ENCODE data around the gene MLEC.

The MLEC gene

GRCh38 chr12:120696626-120697025, 9.7 kb downstream of the MLEC start:
- CTCF ChIA-PET = interaction anchor here (0.6 kb wide), 1 partner anchor 71 kb away, joined by 11 read pairs; no protein-coding TSS in a partner anchor

DNA sequence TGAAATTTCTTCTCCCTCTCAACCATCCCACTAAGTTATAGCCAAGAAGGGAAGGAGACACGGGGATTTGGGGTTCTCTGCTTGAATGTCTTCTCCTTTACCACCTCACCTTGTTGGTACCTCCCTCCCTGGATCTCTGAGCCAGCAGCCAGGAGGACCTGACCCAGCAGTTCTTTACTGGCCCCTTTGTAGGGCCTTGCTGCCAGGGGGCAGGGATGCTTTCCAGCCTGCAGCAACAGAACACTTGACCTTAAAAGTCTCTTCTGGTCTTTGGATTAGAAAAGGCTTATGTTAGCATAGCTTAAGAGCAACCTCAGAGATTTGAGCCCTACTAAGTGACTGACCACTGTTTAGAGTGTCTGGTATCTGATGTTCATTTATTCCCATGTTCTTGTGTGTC, 10.4 kb downstream of the MLEC start:
- no peak for DNase-seq (ENCODE audit: extremely low spot score)
- POLR2A ChIA-PET = interaction anchor here (0.6 to 1.5 kb wide), 2 partner anchors 9 to 12 kb away, joined by 4 to 6 read pairs; no protein-coding TSS in a partner anchor
- CTCF ChIA-PET = interaction anchor here (0.6 kb wide), 1 partner anchor 70 kb away, joined by 11 read pairs; no protein-coding TSS in a partner anchor
- TF ChIP-seq NFRKB (IDR thresholded peaks at IDR 0.05) = no peak
- no peak for TF ChIP-seq TARDBP (IDR thresholded peaks at IDR 0.05)
- TF ChIP-seq SP1 (IDR thresholded peaks at IDR 0.05) = no peak
- no peak for TF ChIP-seq LEF1 (IDR thresholded peaks at IDR 0.05; ENCODE audit: borderline replicate concordance)
- no peak for TF ChIP-seq FOXK2 (IDR thresholded peaks at IDR 0.05)
- TF ChIP-seq SUZ12 (IDR thresholded peaks at IDR 0.05) = no peak
- no peak for TF ChIP-seq FOXA1 (IDR thresholded peaks at IDR 0.05)
- TF ChIP-seq ELF4 (IDR thresholded peaks at IDR 0.05) = no peak
- no peak for TF ChIP-seq L3MBTL2 (conservative IDR thresholded peaks at IDR 0.05)
- no peak for TF ChIP-seq PKNOX1 (IDR thresholded peaks at IDR 0.05)
- no peak for TF ChIP-seq ZNF384 (IDR thresholded peaks at IDR 0.05)
- TF ChIP-seq CTBP1 (IDR thresholded peaks at IDR 0.05; ENCODE audit: borderline replicate concordance) = no peak
- no peak for TF ChIP-seq HDGF (IDR thresholded peaks at IDR 0.05; ENCODE audit: borderline replicate concordance)

More at GRCh38 chr12:120696626-120697025, 9.7 kb downstream of the MLEC start:
- TF ChIP-seq SP1 (IDR thresholded peaks at IDR 0.05) (no peak), FOXK2 (IDR thresholded peaks at IDR 0.05) (no peak)
- POLR2A ChIA-PET = interaction anchor here (0.6 kb wide), 1 partner anchor 8 kb away, joined by 6 read pairs; no protein-coding TSS in a partner anchor
- no peak for DNase-seq (ENCODE audit: extremely low spot score)

- DNase-seq (ENCODE audit: extremely low spot score) = no peak
- POLR2A ChIA-PET = interaction anchor here (0.6 to 1.5 kb wide), 2 partner anchors 10 to 296 kb away, joined by 3 to 4 read pairs; no protein-coding TSS in a partner anchor
- CTCF ChIA-PET = no interaction called here
- TF ChIP-seq ELF4 (IDR thresholded peaks at IDR 0.05) (no peak), FOXK2 (IDR thresholded peaks at IDR 0.05) (no peak), PKNOX1 (IDR thresholded peaks at IDR 0.05) (no peak), L3MBTL2 (conservative IDR thresholded peaks at IDR 0.05) (no peak), LEF1 (IDR thresholded peaks at IDR 0.05; ENCODE audit: borderline replicate concordance) (no peak), SP1 (IDR thresholded peaks at IDR 0.05) (no peak), SUZ12 (IDR thresholded peaks at IDR 0.05) (no peak), CTBP1 (IDR thresholded peaks at IDR 0.05; ENCODE audit: borderline replicate concordance) (no peak), TARDBP (IDR thresholded peaks at IDR 0.05) (no peak)
Observed at GRCh38 chr12:120698665-120699064, 11.7 kb downstream of the MLEC start.

- TF ChIP-seq HDGF (IDR thresholded peaks at IDR 0.05; ENCODE audit: borderline replicate concordance) (no peak), CTBP1 (IDR thresholded peaks at IDR 0.05; ENCODE audit: borderline replicate concordance) (no peak), BHLHE40 (IDR thresholded peaks at IDR 0.05; ENCODE audit: borderline replicate concordance) (no peak)
- ChIA-PET CTCF (interaction anchor here (1.3 kb wide), 1 partner anchor 13 kb away, joined by 3 read pairs; no protein-coding TSS in a partner anchor), POLR2A (no interaction called here)
- DNase-seq (ENCODE audit: extremely low spot score) = no peak
Observed at GRCh38 chr12:120699553-120699952, 12.6 kb downstream of the MLEC start.

GRCh38 chr12:120700886-120701285, 13.9 kb downstream of the MLEC start:
- no peak for DNase-seq (ENCODE audit: extremely low spot score)
- ChIA-PET POLR2A (no interaction called here), CTCF (interaction anchor here (1.3 kb wide), 1 partner anchor 15 kb away, joined by 3 read pairs; no protein-coding TSS in a partner anchor)
- TF ChIP-seq FOXM1 (IDR thresholded peaks at IDR 0.05; ENCODE audit: borderline replicate concordance) = no peak
- no peak for TF ChIP-seq SUZ12 (IDR thresholded peaks at IDR 0.05)
- no peak for TF ChIP-seq ZNF384 (IDR thresholded peaks at IDR 0.05)
- no peak for TF ChIP-seq ELF4 (IDR thresholded peaks at IDR 0.05)
- TF ChIP-seq SP1 (IDR thresholded peaks at IDR 0.05) = no peak
- no peak for TF ChIP-seq ARNT (IDR thresholded peaks at IDR 0.05)
- no peak for TF ChIP-seq LEF1 (IDR thresholded peaks at IDR 0.05; ENCODE audit: borderline replicate concordance)
- TF ChIP-seq FOXA1 (IDR thresholded peaks at IDR 0.05) = no peak
- no peak for TF ChIP-seq HDGF (IDR thresholded peaks at IDR 0.05; ENCODE audit: borderline replicate concordance)
- no peak for TF ChIP-seq TARDBP (IDR thresholded peaks at IDR 0.05)
- no peak for TF ChIP-seq NFRKB (IDR thresholded peaks at IDR 0.05)
- TF ChIP-seq BHLHE40 (IDR thresholded peaks at IDR 0.05; ENCODE audit: borderline replicate concordance) = no peak
- no peak for TF ChIP-seq L3MBTL2 (conservative IDR thresholded peaks at IDR 0.05)
- no peak for TF ChIP-seq FOXK2 (IDR thresholded peaks at IDR 0.05)
- TF ChIP-seq PKNOX1 (IDR thresholded peaks at IDR 0.05) = no peak
- no peak for TF ChIP-seq CTBP1 (IDR thresholded peaks at IDR 0.05; ENCODE audit: borderline replicate concordance)

DNA sequence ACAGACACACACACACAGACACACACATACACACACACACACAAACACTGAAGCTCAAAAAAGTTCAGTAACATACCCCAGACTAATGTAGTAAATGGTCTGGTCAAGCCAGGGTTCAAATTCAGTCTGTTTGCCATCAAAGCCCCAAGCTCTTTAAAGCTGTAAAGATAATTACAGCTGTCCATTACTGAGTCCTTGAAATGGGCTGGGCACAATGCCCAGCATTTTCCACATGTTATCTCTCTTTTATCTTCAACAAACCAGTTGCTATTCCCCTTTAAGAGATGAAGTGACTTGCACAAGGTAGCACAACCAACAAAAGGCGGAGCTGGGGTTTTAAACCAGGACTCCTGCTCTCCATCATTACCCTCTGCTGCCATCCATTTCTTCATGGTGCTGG, 15.7 kb downstream of the MLEC start:
- TF ChIP-seq TARDBP (IDR thresholded peaks at IDR 0.05) (no peak), ELF4 (IDR thresholded peaks at IDR 0.05) (no peak), FOXM1 (IDR thresholded peaks at IDR 0.05; ENCODE audit: borderline replicate concordance) (no peak), L3MBTL2 (conservative IDR thresholded peaks at IDR 0.05) (no peak), SP1 (IDR thresholded peaks at IDR 0.05) (no peak), NFRKB (IDR thresholded peaks at IDR 0.05) (no peak), CTBP1 (IDR thresholded peaks at IDR 0.05; ENCODE audit: borderline replicate concordance) (no peak), FOXK2 (IDR thresholded peaks at IDR 0.05) (no peak), ZNF384 (IDR thresholded peaks at IDR 0.05) (no peak), SUZ12 (IDR thresholded peaks at IDR 0.05) (no peak)
- POLR2A ChIA-PET = no interaction called here
- CTCF ChIA-PET = no interaction called here
- no peak for DNase-seq (ENCODE audit: extremely low spot score)

Measured in HEK293T (cell line).